Activated naive CD8-positive, alpha-beta T cell treated with anti-CD3 and anti-CD28 coated beads, Interleukin-2, amount 50 U/mL, for 24 hours (primary cell): ENCODE data around the gene PHETA1.
A peak's percentile ranks its signal among the peaks of the same experiment; 100 is the strongest.

Source experiments
- ATAC-seq: fragments of 150-1000 bp; cut with Tn5 transposase; one replicate; pipeline ENCODE4 v1.10.0; 2021
- DNase-seq: peaks from one replicate; pipeline ENCODE4 v3.0.0; 2021
- H3K27ac Mint-ChIP-seq: one replicate; pipeline ENCODE4 v1.8.0; 2021; ENCODE audit warnings: mild to moderate bottlenecking, mixed read lengths
- H3K27me3 Mint-ChIP-seq: one replicate; pipeline ENCODE4 v1.8.0; 2021; ENCODE audit warnings: mixed read lengths
- H3K36me3 Mint-ChIP-seq: one replicate; pipeline ENCODE4 v1.8.0; 2021; ENCODE audit warnings: low read depth, mixed read lengths
- H3K4me1 Mint-ChIP-seq: one replicate; pipeline ENCODE4 v1.8.0; 2021; ENCODE audit warnings: mixed read lengths
- H3K4me3 Mint-ChIP-seq: one replicate; pipeline ENCODE4 v1.8.0; 2021; ENCODE audit warnings: mild to moderate bottlenecking, moderate library complexity, mixed read lengths
- H3K9me3 Mint-ChIP-seq: one replicate; pipeline ENCODE4 v1.8.0; 2021; ENCODE audit warnings: mixed read lengths

PHETA1 gene

GRCh38 chr12:111367661-111368221 lies 1.2 kb downstream of the PHETA1 start:
- Mint-ChIP-seq H3K4me1 (peaks cover 13% of the 10 kb centered on the region), H3K4me3 (peak overlapping the region; percentile 63), H3K27ac (no peak overlapping the region), H3K9me3 (no peaks in the 10 kb centered on the region), H3K27me3 (peaks cover 2% of the 10 kb centered on the region), H3K36me3 (no peaks in the 10 kb centered on the region)
- DNase-seq (no peak), ATAC-seq (no peak)

- Mint-ChIP-seq H3K27me3 (peaks cover 2% of the 10 kb centered on the region), H3K27ac (no peak overlapping the region), H3K36me3 (no peaks in the 10 kb centered on the region), H3K4me3 (no peak overlapping the region), H3K4me1 (peaks cover 13% of the 10 kb centered on the region), H3K9me3 (no peaks in the 10 kb centered on the region)
- no peak for DNase-seq
- ATAC-seq: no peak
These were observed 2.3 kb downstream of the PHETA1 start for GRCh38 chr12:111366583-111366982.

GRCh38 chr12:111366075-111366474 lies 2.8 kb downstream of the PHETA1 start:
- ATAC-seq: no peak
- Mint-ChIP-seq H3K4me1 (peaks cover 17% of the 10 kb centered on the region), H3K36me3 (no peaks in the 10 kb centered on the region), H3K27ac (no peak overlapping the region), H3K9me3 (no peaks in the 10 kb centered on the region), H3K27me3 (peaks cover 6% of the 10 kb centered on the region), H3K4me3 (no peak overlapping the region)
- DNase-seq: no peak

GRCh38 chr12:111363578-111363977 lies 5.3 kb downstream of the PHETA1 start:
- Mint-ChIP-seq H3K36me3 (no peaks in the 10 kb centered on the region), H3K4me3 (no peak overlapping the region), H3K27me3 (peaks cover 20% of the 10 kb centered on the region), H3K4me1 (peaks cover 37% of the 10 kb centered on the region), H3K9me3 (no peaks in the 10 kb centered on the region), H3K27ac (no peak overlapping the region)
- ATAC-seq (no peak), DNase-seq (no peak)

- Mint-ChIP-seq H3K27me3 (peaks cover 24% of the 10 kb centered on the region), H3K4me1 (peaks cover 32% of the 10 kb centered on the region), H3K4me3 (no peak overlapping the region), H3K27ac (no peak overlapping the region), H3K36me3 (no peaks in the 10 kb centered on the region), H3K9me3 (no peaks in the 10 kb centered on the region)
- no peak for ATAC-seq
- DNase-seq: no peak
These were observed 6.0 kb downstream of the PHETA1 start for GRCh38 chr12:111362687-111363475.

GRCh38 chr12:111361717-111362576 lies 6.9 kb downstream of the PHETA1 start:
- Mint-ChIP-seq H3K4me1 (peaks cover 28% of the 10 kb centered on the region), H3K4me3 (no peak overlapping the region), H3K9me3 (no peaks in the 10 kb centered on the region), H3K27me3 (peaks cover 24% of the 10 kb centered on the region), H3K36me3 (no peaks in the 10 kb centered on the region), H3K27ac (no peak overlapping the region)
- DNase-seq: no peak
- ATAC-seq: no peak

- DNase-seq (no peak), ATAC-seq (no peak)
- H3K27me3 Mint-ChIP-seq: peaks cover 24% of the 10 kb centered on the region
- H3K36me3 Mint-ChIP-seq: no peaks in the 10 kb centered on the region
- H3K9me3 Mint-ChIP-seq: no peaks in the 10 kb centered on the region
- H3K4me1 Mint-ChIP-seq: peaks cover 28% of the 10 kb centered on the region
- no peak overlapping the region for H3K27ac Mint-ChIP-seq
- H3K4me3 Mint-ChIP-seq: peak overlapping the region; percentile 6
These were observed 7.7 kb downstream of the PHETA1 start for GRCh38 chr12:111361073-111361716.

- ATAC-seq: no peak
These were observed 8.5 kb downstream of the PHETA1 start for GRCh38 chr12:111360325-111360930.

GRCh38 chr12:111359914-111360276 lies 9.0 kb downstream of the PHETA1 start:
- no peaks in the 10 kb centered on the region for H3K36me3 Mint-ChIP-seq
- peak; percentile 45 for ATAC-seq
- H3K27me3 Mint-ChIP-seq: peaks cover 24% of the 10 kb centered on the region
- H3K9me3 Mint-ChIP-seq: no peaks in the 10 kb centered on the region
- peak overlapping the region; percentile 65 for H3K4me3 Mint-ChIP-seq
- no peak for DNase-seq
- H3K4me1 Mint-ChIP-seq: peaks cover 28% of the 10 kb centered on the region
- peak overlapping the region; percentile 91 for H3K27ac Mint-ChIP-seq

More at GRCh38 chr12:111360325-111360930, 8.5 kb downstream of the PHETA1 start:
- DNase-seq: no peak
- peaks cover 28% of the 10 kb centered on the region for H3K4me1 Mint-ChIP-seq
- H3K36me3 Mint-ChIP-seq: no peaks in the 10 kb centered on the region
- peaks cover 24% of the 10 kb centered on the region for H3K27me3 Mint-ChIP-seq
- peak overlapping the region; percentile 25 for H3K27ac Mint-ChIP-seq
- H3K9me3 Mint-ChIP-seq: no peaks in the 10 kb centered on the region
- H3K4me3 Mint-ChIP-seq: peak overlapping the region; percentile 65

GRCh38 chr12:111359231-111359913 lies 9.5 kb downstream of the PHETA1 start:
- H3K27ac Mint-ChIP-seq: peak overlapping the region; percentile 91
- no peaks in the 10 kb centered on the region for H3K9me3 Mint-ChIP-seq
- ATAC-seq: peak; percentile 87
- H3K27me3 Mint-ChIP-seq: peaks cover 24% of the 10 kb centered on the region
- no peaks in the 10 kb centered on the region for H3K36me3 Mint-ChIP-seq
- peak; percentile 74 for DNase-seq
- peak overlapping the region; percentile 65 for H3K4me3 Mint-ChIP-seq
- peaks cover 28% of the 10 kb centered on the region for H3K4me1 Mint-ChIP-seq

GRCh38 chr12:111355201-111355925 lies 13.5 kb downstream of the PHETA1 start:
- H3K4me1 Mint-ChIP-seq: peaks cover 20% of the 10 kb centered on the region
- H3K9me3 Mint-ChIP-seq: no peaks in the 10 kb centered on the region
- H3K36me3 Mint-ChIP-seq: no peaks in the 10 kb centered on the region
- no peak overlapping the region for H3K27ac Mint-ChIP-seq
- no peak overlapping the region for H3K4me3 Mint-ChIP-seq
- no peak for DNase-seq
- peaks cover 15% of the 10 kb centered on the region for H3K27me3 Mint-ChIP-seq
- ATAC-seq: no peak

- Mint-ChIP-seq H3K27ac (no peak overlapping the region), H3K4me1 (peaks cover 12% of the 10 kb centered on the region), H3K27me3 (peaks cover 7% of the 10 kb centered on the region), H3K36me3 (no peaks in the 10 kb centered on the region), H3K4me3 (no peak overlapping the region), H3K9me3 (no peaks in the 10 kb centered on the region)
- no peak for ATAC-seq
- DNase-seq: no peak
These were observed 14.4 kb downstream of the PHETA1 start for GRCh38 chr12:111354511-111354910.

GRCh38 chr12:111353603-111354295 lies 15.1 kb downstream of the PHETA1 start:
- H3K4me3 Mint-ChIP-seq: no peak overlapping the region
- peaks cover 7% of the 10 kb centered on the region for H3K9me3 Mint-ChIP-seq
- H3K27me3 Mint-ChIP-seq: peaks cover 5% of the 10 kb centered on the region
- H3K36me3 Mint-ChIP-seq: no peaks in the 10 kb centered on the region
- H3K4me1 Mint-ChIP-seq: peaks cover 5% of the 10 kb centered on the region
- ATAC-seq: no peak
- H3K27ac Mint-ChIP-seq: no peak overlapping the region
- no peak for DNase-seq
